Natural killer cell (primary cell): ENCODE measurements around the gene TRABD. TPM values are rescaled to one million over a fixed set of nuclear protein-coding genes. Genes with fewer than 3 reads are reported as not detected.

Source experiments
- ATAC-seq, 3 donors: fragments of 150-1000 bp in 2 of 3; fragments of 200-7000 bp in 1 of 3; cut with Tn5 transposase; 1 replicate in 1 of 3; 2 replicates in 2 of 3; pipeline ENCODE4 v1.10.0; 2021; ENCODE audit warnings: mild to moderate bottlenecking in 2 of 3, moderate library complexity in 2 of 3
- DNase-seq, 2 donors: peaks; one replicate each; pipeline versions ENCODE4 v3.0.0 to v3.0.0-alpha.2; 2013 to 2021; ENCODE audit warnings: mixed read lengths in 1 of 2
- H3K27ac ChIP-seq: one replicate; pipeline ENCODE4 v1.5.1; 2013; ENCODE audit warnings: mild to moderate bottlenecking, low read length
- H3K27me3 ChIP-seq: one replicate; pipeline ENCODE4 v1.6.1; 2013; ENCODE audit warnings: low read length; ENCODE audit not compliant: control insufficient read depth, insufficient read depth
- H3K36me3 ChIP-seq: one replicate; pipeline ENCODE4 v1.6.1; 2013; ENCODE audit warnings: low read length; ENCODE audit not compliant: control insufficient read depth, insufficient read depth
- H3K4me1 ChIP-seq: one replicate; pipeline ENCODE4 v1.6.1; 2013; ENCODE audit warnings: low read length; ENCODE audit not compliant: control insufficient read depth, insufficient read depth
- H3K4me3 ChIP-seq: one replicate; pipeline ENCODE4 v1.5.1; 2013; ENCODE audit warnings: low read length
- H3K9me3 ChIP-seq: one replicate; pipeline ENCODE4 v1.6.1; 2013; ENCODE audit warnings: low read length; ENCODE audit not compliant: control insufficient read depth, insufficient read depth
- H3K27ac Mint-ChIP-seq, 2 donors: one replicate each; pipeline ENCODE4 v1.8.0; 2022; ENCODE audit warnings: mild to moderate bottlenecking in 2 of 2, mixed read lengths in 2 of 2, moderate library complexity in 1 of 2
- H3K27me3 Mint-ChIP-seq, 2 donors: one replicate each; pipeline ENCODE4 v1.8.0; 2022; ENCODE audit warnings: low read depth in 2 of 2, mixed read lengths in 2 of 2
- H3K36me3 Mint-ChIP-seq: one replicate; pipeline ENCODE4 v1.8.0; 2022; ENCODE audit warnings: mixed read lengths
- H3K4me1 Mint-ChIP-seq, 2 donors: one replicate each; pipeline ENCODE4 v1.8.0; 2022; ENCODE audit warnings: mixed read lengths in 2 of 2
- H3K4me3 Mint-ChIP-seq: one replicate; pipeline ENCODE4 v1.8.0; 2022; ENCODE audit warnings: mild to moderate bottlenecking, moderate library complexity, mixed read lengths
- H3K9me3 Mint-ChIP-seq, 2 donors: one replicate each; pipeline ENCODE4 v1.8.0; 2022; ENCODE audit warnings: mixed read lengths in 2 of 2
- WGBS: methylation state at CpG from one replicate; pipeline ENCODE4 v1.1.7; 2013; ENCODE audit warnings: missing lambda C conversion rate; ENCODE audit not compliant: insufficient coverage; 5-methylcytosine and 5-hydroxymethylcytosine counted together
- intact Hi-C: fragments of 100-400 bp; cut with micrococcal nuclease; formaldehyde crosslinking; loops from one replicate; pipeline ENCODE4 v1.14.2; 2022
- total RNA-seq, 4 donors: library from RNA; stranded (reverse); fragments of 120-200 nt in 1 of 4; gene quantifications; one replicate each; pipeline versions ENCODE4 v1.2.3 to v1.2.4, GENCODE V29; 2013 to 2022
- TF ChIP-seq, protein P1 (sequence below): fragments of 200-600 bp; IDR thresholded peaks from one replicate; pipeline ENCODE4 v1.8.0; 2022; ENCODE audit warnings: antibody characterized with exemption

TRABD gene
- total RNA-seq, 3 donors from 2014 or later (not counting 1 experiment from before 2014, with no cell fraction given): 129 to 138 (median 132) TPM

DNA sequence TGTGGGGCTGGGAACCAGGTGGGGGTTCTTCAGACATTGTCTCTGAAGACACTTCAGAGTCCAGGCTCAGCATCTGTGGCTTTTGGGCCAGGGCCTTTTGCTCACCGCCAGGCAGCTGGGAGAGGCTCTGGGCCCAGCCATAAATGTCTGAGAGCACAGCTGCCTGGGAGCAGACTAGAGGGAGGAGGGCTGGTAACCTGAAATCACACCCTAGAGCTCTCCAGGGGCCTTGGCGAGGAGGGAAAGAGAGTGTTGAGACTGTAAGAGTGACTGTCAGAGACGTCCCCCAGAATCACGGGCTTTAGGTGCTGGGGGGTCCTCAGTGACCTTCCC is 4.1 kb downstream of the TRABD start:
- H3K9me3 Mint-ChIP-seq: no peaks in the 10 kb centered on the region
- peak overlapping the region; percentile 98 for H3K27ac ChIP-seq
- peak overlapping the region; percentile 94 to 99 for H3K27ac Mint-ChIP-seq
- H3K36me3 ChIP-seq: peaks cover 15% of the 10 kb centered on the region
- H3K9me3 ChIP-seq: no peaks in the 10 kb centered on the region
- peaks cover 40 to 54% of the 10 kb centered on the region in 2 donors for H3K4me1 Mint-ChIP-seq
- intact Hi-C loops: loop anchor here (1.0 to 5.0 kb wide), 2 partner anchors 10 to 43 kb away; no protein-coding TSS in a partner anchor
- no peaks in the 10 kb centered on the region for H3K27me3 ChIP-seq
- H3K4me1 ChIP-seq: peaks cover 85% of the 10 kb centered on the region
- TF ChIP-seq, protein P1, sequence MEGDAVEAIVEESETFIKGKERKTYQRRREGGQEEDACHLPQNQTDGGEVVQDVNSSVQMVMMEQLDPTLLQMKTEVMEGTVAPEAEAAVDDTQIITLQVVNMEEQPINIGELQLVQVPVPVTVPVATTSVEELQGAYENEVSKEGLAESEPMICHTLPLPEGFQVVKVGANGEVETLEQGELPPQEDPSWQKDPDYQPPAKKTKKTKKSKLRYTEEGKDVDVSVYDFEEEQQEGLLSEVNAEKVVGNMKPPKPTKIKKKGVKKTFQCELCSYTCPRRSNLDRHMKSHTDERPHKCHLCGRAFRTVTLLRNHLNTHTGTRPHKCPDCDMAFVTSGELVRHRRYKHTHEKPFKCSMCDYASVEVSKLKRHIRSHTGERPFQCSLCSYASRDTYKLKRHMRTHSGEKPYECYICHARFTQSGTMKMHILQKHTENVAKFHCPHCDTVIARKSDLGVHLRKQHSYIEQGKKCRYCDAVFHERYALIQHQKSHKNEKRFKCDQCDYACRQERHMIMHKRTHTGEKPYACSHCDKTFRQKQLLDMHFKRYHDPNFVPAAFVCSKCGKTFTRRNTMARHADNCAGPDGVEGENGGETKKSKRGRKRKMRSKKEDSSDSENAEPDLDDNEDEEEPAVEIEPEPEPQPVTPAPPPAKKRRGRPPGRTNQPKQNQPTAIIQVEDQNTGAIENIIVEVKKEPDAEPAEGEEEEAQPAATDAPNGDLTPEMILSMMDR: no peak
- DNase-seq: no peak
- H3K4me3 ChIP-seq: peak overlapping the region; percentile 72
- H3K4me3 Mint-ChIP-seq: peak overlapping the region; percentile 96
- WGBS: 4% methylated on average over 4 of the region's 4 CpGs
- no peaks in the 10 kb centered on the region for H3K27me3 Mint-ChIP-seq
- no peaks in the 10 kb centered on the region for H3K36me3 Mint-ChIP-seq
- ATAC-seq: no peak

DNA sequence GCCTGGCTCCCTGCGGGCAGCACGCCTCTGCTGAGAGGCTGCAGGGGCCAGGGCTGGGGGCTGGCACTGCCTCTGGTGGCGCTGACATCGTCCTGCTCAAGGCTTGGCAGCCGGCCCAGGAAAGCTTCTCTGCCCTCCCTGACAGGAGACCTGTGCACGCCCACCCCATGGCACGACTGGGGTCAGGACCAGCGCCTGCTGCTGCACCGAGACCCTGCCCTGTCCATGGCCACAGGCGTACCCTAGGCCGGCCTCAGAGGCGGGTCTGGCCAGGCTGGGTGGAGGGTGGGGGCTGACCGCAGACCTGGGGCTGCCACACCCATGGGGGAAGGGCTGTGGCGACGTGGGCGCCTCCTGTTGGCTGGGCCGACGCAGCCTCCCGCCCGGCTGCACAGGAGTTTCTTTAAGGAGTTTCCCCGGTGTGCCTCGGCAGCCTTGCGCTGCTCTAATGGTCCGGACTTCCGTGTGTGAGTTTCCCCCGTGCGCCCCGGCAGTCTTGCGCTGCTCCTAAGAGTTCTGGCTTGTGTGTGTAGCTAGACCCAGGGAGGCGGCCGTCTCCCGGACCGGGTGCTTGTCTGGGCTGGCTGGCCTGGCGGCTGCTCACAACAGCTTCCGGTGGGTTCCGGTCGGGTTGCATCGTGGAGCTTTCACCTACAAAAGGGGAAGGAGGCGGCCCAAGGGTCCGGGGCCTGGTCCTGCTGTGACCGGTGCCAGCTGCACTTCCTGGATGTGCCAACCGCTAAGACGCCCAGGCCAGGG is 4.6 kb downstream of the TRABD start:
- Mint-ChIP-seq H3K9me3 (no peaks in the 10 kb centered on the region), H3K4me3 (peak overlapping the region; percentile 96), H3K27ac (peak overlapping the region; percentile 94 to 99), H3K4me1 (peaks cover 40 to 54% of the 10 kb centered on the region in 2 donors), H3K27me3 (no peaks in the 10 kb centered on the region), H3K36me3 (no peaks in the 10 kb centered on the region)
- intact Hi-C loops: loop anchor here (1.0 to 5.0 kb wide), 2 partner anchors 10 to 43 kb away; no protein-coding TSS in a partner anchor
- Histone ChIP-seq H3K27ac (peak overlapping the region; percentile 98), H3K27me3 (no peaks in the 10 kb centered on the region), H3K4me1 (peaks cover 84% of the 10 kb centered on the region), H3K4me3 (peak overlapping the region; percentile 72), H3K9me3 (no peaks in the 10 kb centered on the region), H3K36me3 (peaks cover 19% of the 10 kb centered on the region)
- peak; percentile 78 to 94 for DNase-seq
- WGBS: under 1% methylated on average over 43 of the region's 43 CpGs
- ATAC-seq: peak; percentile 47 to 61 (median 57)
- TF ChIP-seq, protein P1: no peak

DNA sequence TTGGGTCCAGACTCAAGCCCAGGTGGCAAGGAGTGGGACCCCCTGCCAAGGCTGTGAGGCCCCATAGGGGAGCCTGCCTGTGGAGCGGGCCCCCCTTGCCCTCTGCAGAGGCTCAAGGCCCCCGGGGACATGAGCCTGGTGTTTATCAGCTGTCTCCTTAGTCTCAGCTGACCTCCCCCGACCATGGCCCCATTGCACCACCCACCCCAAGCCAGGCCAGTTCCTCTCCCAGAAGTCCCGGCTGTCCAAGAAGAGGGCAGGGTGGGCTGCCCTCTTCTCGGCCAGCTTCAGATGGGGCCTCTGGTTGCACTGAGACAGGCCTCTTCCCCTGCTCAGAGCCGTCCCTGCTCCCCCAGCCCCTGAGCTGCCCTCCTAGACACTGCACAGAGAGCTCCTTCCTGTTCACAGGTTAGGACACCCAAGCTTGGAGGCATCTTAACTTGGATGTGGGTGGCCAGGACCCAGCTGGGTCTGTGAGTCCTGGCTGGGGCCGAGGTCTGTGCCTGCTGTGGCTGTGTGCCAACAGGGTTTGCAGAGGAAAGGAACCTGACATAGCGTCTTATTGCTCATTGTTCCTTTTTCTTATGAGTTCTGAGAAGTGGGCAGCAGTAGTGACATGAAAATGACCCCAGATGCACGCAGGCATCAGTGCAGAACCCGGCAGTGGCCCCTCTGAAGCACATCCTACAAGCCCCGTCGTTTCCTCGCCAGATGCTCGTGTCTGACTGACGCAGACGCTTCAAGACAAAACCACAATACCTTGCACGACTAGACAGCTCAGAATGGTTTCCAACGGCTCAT is 5.4 kb downstream of the TRABD start:
- H3K36me3 ChIP-seq: peaks cover 23% of the 10 kb centered on the region
- DNase-seq (peak; percentile 64 to 95), ATAC-seq (peak; percentile 60 to 81 (median 66))
- Mint-ChIP-seq H3K4me1 (peaks cover 40 to 54% of the 10 kb centered on the region in 2 donors), H3K36me3 (no peaks in the 10 kb centered on the region), H3K27me3 (no peaks in the 10 kb centered on the region), H3K4me3 (peak overlapping the region; percentile 96), H3K9me3 (no peaks in the 10 kb centered on the region), H3K27ac (peak overlapping the region; percentile 94 to 99)
- peak overlapping the region; percentile 72 for H3K4me3 ChIP-seq
- H3K27ac ChIP-seq: peak overlapping the region; percentile 98
- H3K9me3 ChIP-seq: no peaks in the 10 kb centered on the region
- WGBS: 0% methylated on average over 18 of the region's 18 CpGs
- peaks cover 82% of the 10 kb centered on the region for H3K4me1 ChIP-seq
- intact Hi-C loops: loop anchor here (1.0 to 5.0 kb wide), 2 partner anchors 9 to 44 kb away; no protein-coding TSS in a partner anchor
- TF ChIP-seq, protein P1: no peak
- no peaks in the 10 kb centered on the region for H3K27me3 ChIP-seq
